Activated CD4-positive, alpha-beta T cell treated with anti-CD3 and anti-CD28 coated beads, Interleukin-2, amount 50 U/mL, for 24 hours (primary cell): Measurements from ENCODE around the gene LRRC14B.

ENCODE experiments used
- DNase-seq, 2 donors: peaks; one replicate each; pipeline ENCODE4 v3.0.0-alpha.2; 2020; ENCODE audit warnings: low read depth in 1 of 2, low spot score in 1 of 2

The LRRC14B gene

DNA sequence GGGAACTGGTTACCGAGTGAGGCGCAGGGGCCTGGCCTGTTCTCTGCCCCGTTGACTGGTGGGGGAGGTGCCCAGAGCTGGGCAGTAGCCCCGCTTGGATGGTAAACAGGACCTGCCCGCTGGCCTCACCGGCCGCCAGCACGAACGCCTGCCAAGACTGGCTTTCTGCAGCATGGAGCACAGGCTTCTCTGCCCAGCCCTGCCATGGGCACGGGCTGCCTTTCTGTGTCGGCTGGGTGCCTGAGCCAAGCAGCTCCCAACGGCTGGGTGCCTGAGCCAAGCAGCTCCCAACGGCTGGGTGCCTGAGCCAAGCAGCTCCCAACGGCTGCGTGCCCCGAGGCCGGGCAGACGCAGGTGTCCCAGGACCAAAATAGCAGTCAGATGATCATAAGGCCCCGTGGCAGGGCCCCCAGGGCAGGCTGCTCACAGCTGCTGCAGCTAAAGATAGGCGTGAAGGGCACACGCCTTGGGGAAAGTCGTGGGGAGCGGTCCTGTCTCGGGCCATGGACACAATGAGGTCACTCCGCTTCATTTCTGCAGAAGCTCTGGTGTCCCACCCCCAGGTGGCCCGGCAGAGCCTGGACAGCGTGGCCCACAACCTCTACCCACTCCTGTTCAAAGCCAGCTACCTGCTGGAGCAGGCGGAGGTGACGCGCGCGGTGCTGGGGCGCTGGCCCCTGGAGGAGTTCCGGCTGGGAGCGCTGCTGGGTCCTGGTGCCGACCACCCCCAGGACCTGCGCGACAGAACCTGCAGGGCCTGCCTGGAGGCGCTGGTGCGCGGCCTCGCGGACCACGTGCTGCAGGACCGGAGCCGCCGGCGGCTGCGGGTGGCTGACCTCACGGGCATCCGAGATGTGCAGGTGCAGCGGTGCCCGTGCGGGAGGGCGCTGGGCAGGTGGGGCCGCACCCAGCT, at the start of gene LRRC14B:
Gene LRRC14B, plus strand, starts transcription at position 460 of the 913 bp plus-strand sequence. Its CDS starts 44 bp downstream, at position 504.
- no peak for DNase-seq

DNA sequence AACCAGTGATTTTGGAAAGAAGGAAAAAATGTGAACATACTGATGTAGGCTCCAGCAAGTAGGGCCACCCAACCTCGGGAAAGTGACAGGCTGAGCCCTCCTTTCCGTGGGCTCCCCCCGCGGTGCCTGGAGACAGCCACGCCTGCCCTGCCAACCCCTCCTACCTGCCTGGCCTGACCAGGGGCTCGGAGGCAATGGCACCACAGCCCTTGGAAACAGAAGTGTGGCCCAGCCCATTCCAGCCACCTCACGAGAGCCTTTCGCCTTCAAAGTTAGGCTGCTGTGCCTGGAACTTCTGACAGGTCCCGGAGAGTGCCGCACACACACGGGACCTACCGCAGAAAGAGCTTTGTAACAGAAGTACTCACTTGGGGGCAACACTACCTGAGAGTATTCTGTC, 49.5 kb upstream of the LRRC14B start:
- DNase-seq: no peak

GRCh38 chr5:142246-142810, 49.0 kb upstream of the LRRC14B start:
- DNase-seq: no peak

DNA sequence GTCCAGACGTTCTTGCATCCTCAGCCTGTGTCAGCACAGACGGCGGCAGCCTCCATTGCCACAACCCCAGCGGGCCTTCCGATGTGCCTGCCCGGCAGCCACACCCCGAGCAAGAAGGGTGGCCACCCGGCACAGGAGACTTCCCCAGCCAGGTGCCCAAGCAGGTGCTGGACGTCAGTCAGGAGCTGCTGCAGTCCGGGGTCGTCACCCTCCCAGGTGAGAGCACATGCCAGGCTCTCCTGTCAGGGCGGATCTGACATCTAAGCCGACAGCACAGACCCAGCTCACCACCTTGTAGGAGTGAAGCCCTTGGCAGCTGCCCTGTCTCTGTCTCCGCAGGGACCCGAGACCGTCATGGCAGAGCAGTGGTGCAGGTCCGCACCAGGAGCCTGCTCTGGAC, 48.3 kb upstream of the LRRC14B start:
- DNase-seq: no peak

DNA sequence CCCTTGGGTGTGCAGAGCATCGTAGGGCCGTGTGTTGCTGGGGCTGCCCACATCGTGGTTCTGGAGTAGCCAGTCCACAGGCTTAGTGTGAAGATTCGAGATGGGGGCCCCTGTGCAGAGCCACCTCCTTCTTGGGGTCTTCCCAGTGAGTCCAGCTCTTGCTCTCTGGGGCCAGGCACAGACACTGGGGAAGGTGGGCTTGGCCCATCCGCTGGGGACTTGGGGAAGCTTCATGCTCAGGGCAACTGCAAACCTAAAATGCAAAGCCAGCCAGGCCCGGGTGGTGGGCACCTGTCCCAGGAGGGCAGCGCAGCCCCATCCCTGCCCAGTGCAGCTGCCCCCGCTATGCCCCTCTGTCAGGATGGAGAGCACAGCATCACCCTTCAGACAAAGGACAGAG, 46.4 kb upstream of the LRRC14B start:
- no peak for DNase-seq

DNA sequence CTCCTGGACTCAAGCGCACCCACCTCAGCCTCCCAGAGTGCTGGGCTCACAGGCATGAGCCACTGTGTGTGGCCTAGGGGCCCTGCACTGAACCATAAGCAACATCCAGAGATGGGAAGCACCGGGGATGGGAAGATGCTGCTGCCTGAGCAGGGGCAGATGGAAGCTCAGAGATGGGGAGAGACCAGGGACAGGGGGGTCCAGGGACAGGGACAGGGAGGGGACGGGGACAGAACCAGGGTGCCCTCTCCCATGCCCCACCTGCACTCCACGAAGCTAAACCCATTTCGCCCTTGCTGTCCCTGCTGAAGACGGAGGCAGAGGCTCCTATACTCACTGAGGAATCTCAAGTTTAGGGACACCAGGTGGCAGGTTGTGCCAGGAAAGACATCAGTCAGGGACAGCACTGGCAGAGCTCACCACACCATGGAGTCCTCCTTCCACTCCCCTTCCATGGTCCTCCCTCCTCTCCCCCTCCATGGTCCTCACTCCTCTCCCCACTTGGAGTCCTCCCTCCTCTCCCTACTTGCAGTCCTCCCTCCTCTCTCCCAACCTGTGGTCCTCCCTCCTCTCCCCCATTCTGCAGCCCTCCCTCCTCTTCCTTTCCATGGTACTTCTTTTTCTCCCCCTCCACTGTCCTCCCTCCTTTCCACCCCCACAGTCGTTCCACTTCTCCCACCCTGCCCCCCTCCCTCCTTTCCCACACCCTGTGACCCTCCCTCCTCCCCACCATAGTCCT, 45.5 kb upstream of the LRRC14B start:
- DNase-seq: no peak

DNA sequence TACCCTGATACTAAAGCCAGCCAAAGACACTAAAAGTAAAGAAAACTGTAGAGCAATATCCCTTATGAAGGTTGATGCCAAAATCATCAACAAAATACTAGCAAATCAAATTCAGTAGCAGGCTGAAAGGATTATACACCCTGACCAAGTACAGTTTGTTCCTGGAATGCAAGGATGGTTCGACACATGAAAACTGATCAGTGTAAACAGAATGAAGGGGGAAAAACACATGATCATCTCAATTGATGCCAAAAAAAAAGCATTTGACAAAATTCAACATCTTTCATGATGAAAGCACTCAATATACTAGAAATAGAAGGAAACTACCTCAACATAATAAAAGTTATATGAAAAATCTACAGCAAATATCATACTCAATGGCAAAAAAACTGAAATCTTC, 43.5 kb upstream of the LRRC14B start:
- DNase-seq: no peak

DNA sequence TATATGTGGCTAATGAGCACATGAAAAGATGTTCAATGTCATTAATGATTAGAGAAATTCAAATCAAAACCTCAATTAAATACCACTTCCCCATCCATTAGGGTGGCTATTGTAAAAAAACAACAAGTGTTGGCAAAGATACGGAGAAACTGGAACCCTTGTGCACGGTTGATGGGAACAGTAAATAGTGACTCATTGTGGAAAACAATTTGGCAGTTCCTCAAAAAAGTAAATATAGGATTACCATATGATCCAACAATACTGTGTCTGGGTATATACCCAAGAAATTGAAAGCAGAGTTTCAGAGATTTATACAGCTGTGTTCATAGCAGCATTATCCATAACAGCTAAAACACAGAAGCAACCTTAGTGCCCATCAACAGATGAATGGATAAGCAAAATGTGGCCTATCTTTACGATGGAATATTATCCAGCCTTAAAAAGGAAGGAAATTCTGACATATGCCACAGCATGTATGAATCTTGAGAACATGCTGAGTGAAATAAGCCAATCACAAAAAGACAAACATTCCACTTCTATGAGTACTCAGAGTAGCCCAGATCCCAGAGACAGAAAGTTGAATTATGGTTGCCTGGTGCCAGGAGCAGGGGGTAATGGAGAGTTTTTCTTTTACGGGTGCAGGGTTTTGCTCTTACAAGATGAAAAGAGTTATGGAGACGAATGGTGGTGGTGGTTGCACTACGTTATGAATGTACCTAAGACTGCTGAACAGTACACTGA, 41.4 kb upstream of the LRRC14B start:
- DNase-seq: no peak

DNA sequence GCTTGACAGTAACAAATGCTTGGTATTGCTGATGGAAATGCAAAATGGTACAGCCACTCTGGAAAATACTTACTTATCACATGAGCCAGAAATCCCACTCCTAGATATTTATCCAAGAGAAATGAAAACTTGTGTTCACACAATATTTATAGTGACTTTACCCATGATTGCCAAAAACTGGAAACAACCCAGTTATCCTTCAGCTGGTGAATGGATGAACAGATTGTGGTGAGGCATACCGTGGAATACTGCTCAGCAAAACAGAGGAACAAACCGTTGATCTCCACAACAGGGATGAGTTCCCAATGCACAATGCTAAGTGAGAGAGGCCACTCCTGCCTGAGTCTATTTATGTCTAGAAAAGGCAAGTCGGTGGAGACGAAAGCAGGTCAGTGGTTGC, 40.5 kb upstream of the LRRC14B start:
- DNase-seq: no peak

- no peak for DNase-seq
Measured at GRCh38 chr5:152077-152476, 39.2 kb upstream of the LRRC14B start.

DNA sequence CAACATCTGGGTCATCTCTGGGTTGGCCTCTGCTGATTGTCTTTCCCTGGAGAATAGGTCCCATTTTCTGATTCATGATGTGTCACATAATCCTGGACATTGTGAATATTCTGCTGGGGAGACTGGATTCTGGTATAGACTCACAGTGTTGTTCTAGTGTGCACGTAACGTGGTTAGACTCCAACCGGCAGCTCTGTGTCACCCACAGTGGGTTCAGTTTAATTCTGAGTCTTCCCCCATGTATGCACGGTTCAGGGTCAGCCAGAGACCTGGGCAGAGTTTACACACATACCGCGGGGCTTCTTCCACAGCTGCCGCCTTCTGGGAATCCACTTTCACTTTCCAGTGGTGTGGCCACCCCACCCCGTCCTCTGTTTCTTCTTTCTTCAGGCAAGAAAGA, 38.0 kb upstream of the LRRC14B start:
- DNase-seq: no peak

DNA sequence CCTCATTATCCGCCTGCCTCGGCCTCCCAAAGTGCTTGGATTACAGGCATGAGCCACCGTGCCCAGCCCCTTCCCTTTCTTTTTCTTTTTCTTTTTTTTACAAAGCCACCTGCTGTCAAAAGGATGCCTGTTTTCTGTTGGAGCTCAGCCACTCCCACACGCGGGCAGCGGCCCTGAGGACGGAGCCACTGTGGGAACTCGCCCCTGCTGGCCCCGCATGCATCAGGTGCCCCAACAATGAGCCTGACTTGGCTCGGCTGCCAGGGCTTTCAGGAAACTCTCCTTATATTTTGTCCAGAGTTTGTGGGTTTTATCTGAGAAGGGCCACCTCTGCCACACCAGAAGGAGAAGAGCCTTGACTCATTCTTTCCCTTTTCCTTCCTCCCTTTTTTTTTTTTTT, 37.1 kb upstream of the LRRC14B start:
- DNase-seq: no peak

DNA sequence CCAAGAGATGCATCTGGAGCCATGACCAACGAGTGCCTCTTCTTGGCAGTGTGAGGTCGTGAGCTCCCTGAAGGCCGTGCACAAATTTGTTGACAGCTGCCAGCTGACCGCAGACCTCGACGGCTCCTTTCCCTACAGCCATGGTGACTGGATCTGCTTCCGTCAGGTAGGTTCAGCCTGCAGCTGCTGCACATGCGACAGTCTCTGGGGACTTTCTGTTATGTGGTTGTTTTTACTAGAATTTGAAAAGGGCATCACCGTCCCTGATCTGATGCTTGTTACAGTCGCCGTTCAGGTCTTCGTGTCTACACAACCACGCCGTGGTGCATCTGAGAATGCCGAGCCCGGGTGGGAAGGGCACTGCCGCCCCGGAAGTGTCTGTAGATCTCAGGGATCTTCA, 36.5 kb upstream of the LRRC14B start:
- DNase-seq: no peak

DNA sequence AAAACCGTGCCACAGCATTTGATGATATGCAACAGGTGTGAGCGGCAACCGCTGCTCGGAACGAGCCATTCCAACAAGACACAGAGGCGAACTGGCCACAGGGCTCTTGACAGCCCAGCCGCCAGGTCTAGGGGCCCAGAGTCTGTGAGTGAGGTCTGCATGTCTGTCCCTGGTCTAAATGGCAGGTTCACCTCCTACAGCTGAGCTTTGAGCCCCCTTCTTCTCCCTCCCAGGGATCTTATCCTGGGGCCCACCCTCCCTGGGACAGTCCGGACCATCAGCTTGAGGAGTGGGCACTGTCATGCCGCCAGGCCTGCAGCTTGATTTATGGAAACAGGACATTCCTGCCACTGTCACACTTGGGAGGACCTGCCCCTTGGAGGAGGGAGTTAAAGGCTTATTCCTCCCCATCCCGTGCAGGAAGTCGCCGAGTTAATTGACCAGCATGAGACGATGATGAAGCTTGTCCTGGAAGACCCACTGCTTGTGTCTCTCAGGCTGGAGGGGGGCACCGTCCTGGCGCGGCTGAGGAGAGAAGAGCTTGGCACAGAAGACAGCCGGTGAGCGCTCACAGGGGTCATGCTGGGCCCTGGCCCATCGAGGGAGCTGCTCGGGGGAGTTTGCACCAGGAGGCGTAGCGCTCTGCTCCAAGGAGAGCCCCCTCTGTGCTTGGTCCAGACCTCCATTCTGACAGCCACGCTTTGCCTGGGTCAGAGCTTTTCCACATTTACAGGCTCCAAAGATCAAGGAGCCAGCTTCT, 35.5 kb upstream of the LRRC14B start:
- no peak for DNase-seq

DNA sequence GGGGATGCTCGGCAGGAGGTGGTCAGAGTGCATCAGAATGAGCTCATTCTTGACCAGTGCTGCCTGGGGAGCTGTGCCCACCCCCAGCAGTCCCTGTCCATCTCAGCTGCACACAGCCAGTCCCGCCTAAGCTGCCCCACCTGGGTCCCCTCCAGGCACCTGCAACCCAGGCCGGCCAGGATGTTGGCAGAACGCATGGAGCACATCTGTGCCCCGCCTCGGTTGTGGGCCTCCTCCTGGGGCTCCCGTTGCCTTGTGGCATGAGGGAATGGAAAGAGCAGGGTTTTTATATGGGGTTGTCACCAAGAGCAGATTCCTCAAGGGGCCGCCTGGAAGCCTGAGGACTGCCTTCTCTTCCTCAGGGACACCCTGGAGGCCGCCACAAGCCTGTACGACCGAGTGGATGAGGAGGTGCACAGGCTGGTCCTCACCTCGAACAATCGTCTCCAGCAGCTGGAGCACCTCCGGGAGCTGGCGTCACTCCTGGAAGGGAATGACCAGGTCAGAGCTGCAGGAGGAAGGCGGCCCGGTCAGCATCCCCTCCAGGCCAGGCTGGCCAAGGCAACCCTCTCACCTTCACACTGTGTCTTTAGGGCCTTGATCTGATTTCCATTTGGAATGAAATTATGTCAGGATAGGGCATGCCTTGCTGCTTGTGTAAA, 34.8 kb upstream of the LRRC14B start:
- DNase-seq: no peak

DNA sequence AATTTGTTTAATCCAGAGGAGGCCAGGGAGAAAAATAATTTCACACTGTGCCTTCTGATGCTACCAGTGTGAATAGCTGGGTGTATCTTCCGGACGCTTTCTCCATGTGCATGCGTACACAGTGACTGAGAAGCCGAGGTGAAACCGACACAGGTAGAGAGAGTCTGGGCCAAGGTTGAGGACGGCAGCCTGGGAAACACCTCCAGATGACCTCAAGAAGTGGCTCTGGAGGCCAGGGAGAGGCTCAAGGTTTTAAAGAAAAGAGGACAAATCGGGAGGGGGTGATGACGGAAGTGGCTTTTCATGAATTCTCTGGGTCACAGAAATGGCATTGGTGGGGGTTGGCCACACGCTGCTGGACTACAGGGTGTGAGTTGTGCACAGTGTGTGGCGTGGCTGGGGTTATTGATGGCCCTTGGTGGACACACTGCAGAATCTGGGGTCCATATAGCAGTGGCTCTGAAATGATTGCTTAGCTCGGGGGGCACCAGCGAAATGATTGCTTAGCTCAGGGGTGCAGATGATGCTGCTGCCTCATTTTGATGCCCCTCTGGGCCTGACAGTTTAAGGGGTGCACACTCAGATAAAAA, 34.1 kb upstream of the LRRC14B start:
- no peak for DNase-seq

- no peak for DNase-seq
Measured at GRCh38 chr5:157801-158200, 33.5 kb upstream of the LRRC14B start.

DNA sequence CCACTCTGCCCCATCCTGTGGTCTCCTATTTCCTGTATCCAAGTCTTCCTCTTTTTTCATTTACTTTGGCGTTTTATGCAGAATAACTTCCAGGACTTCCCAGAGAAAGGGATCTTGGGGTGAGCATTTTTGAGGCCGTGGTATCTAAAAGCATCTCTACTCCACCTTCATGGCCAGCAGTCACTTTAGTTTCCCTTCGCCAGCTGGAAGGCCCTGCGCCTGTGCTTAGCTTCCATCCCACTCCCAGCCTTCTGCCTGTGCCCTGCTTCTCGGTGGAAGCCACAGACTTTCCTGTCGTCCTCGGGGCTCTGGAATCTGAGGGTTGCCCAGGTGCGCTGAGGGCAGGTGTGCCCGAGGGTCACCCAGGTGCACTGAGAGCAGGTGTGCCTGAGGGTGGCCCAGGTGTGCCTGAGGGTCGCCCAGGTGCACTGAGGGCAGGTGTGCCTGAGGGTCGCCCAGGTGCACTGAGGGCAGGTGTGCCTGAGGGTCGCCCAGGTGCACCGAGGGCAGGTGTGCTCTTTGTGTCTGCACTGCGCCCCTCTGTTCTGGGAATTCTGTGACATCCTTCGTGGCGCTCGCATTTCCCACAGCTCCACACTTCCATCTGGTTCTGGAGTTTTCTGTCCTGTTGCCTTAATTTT, 32.4 kb upstream of the LRRC14B start:
- no peak for DNase-seq

DNA sequence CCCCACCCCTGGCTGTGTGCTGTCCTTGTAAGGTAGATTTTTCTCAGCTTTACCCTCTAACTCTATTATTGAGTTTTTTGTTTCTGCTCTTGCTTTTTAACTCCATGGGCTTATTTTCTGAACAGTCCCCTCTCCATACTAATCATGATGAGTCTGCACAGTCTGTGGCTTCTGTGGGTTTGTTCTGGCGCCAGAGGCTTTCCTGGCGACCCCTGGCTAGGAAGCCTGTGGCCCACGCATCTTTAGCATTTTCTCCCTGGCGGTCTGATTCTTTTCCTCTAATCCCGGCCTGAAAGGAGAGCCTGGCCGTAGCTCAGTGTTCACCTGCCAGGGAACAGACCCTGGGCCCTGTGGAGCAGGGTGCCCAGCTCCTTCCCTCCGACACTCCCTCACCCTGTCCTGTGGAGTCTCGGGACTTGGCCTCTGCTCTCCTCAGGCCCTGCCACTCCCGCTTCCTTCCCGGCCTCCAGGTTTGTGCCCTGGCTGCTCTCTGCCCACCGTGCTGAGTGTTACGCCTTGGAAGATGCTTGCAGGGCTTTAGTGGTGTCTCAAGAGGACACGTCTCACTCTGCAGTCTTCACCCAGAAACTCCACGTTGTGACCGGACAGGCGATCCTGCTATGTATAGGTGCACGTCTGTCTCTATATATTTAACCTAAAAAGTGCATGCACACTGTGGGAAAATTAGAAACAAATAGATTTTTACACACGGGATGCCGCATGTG, 31.7 kb upstream of the LRRC14B start:
- DNase-seq: no peak
